HepG2 (cell line): ENCODE results near the gene CYRIA. TPM values are rescaled to one million over a fixed set of nuclear protein-coding genes. Genes with fewer than 3 reads are reported as not detected.

ENCODE experiments used
- ATAC-seq: fragments of 200-7000 bp; cut with Tn5 transposase; 3 replicates; pipeline ENCODE4 v1.9.1; 2020; ENCODE audit warnings: mild to moderate bottlenecking, moderate library complexity
- BruUV-seq: library from RNA; stranded (reverse); fragments of 400-500 nt; replicated peaks from 2 replicates; lab custom pipeline; 2021; lab: Mats Ljungman, UMichigan
- CTCF ChIA-PET: fragments of 300-600 bp; formaldehyde crosslinking; extraction: SDS; loops from one replicate; lab custom pipeline; 2021; ENCODE audit warnings: low total read pairs, inconsistent platforms, low intra/inter-chr PET ratio; lab: Yijun Ruan, JAX
- POLR2A ChIA-PET: fragments of 350-600 bp; sonication (Branson Sonifier 250); formaldehyde crosslinking; loops from one replicate; lab custom pipeline; 2020; ENCODE audit warnings: antibody characterized with exemption, inconsistent platforms; lab: Yijun Ruan, JAX
- DNase-seq: peaks from one replicate; pipeline ENCODE4 v3.0.0-alpha.2; 2015; ENCODE audit warnings: low spot score
- FAIRE-seq: peaks from 3 replicates; lab custom pipeline; 2011; peaks lifted over from hg19 to GRCh38; lab: Jason Lieb, UNC
- H2AFZ ChIP-seq: one replicate; pipeline ENCODE4 v1.6.1; 2011; ENCODE audit warnings: low read length, inconsistent platforms
- H3K27ac ChIP-seq: fragments of 300-600 bp; 3 replicates; pipeline ENCODE4 v1.8.0; 2011; ENCODE audit warnings: mixed run types, mild to moderate bottlenecking, mixed read lengths, low read length, inconsistent platforms; ENCODE audit not compliant: insufficient read depth; ENCODE audit errors: extremely low read length
- H3K27me3 ChIP-seq, 2 experiments: fragments of 200-600 bp in 1 of 2; 2 replicates in 1 of 2; 3 replicates in 1 of 2; pipeline versions ENCODE4 v1.6.0 to v1.8.0; 2011; ENCODE audit warnings: low read length in 2 of 2, mild to moderate bottlenecking in 2 of 2, moderate library complexity in 2 of 2, inconsistent platforms in 1 of 2; ENCODE audit not compliant: insufficient read depth in 2 of 2, control insufficient read depth in 1 of 2
- H3K36me3 ChIP-seq, 2 experiments: fragments of 200-600 bp in 1 of 2; replicated peaks in 1 of 2; 2 replicates in 1 of 2; 3 replicates in 1 of 2; pipeline versions ENCODE4 v1.5.1 to v1.8.0; 2011; ENCODE audit warnings: low read length in 2 of 2, inconsistent platforms in 1 of 2; ENCODE audit not compliant: insufficient read depth in 2 of 2, control insufficient read depth in 1 of 2
- H3K4me1 ChIP-seq: 2 replicates; pipeline ENCODE4 v1.5.1; 2012; ENCODE audit warnings: low read length, inconsistent platforms; ENCODE audit not compliant: insufficient read depth
- H3K4me2 ChIP-seq: 2 replicates; pipeline ENCODE4 v1.6.0; 2011; ENCODE audit warnings: low read depth, low read length, inconsistent platforms
- H3K4me3 ChIP-seq, 3 experiments: fragments of 200-600 bp in 1 of 3; sonication (generic), shearing (Covaris generic) in 1 of 3; replicated peaks in 1 of 3; 2 replicates each; pipeline ENCODE4 v1.5.1; 2011 to 2016; ENCODE audit warnings: low read length in 3 of 3, inconsistent platforms in 2 of 3, low read depth in 2 of 3, mild to moderate bottlenecking in 2 of 3, control low read depth in 1 of 3, mixed read lengths in 1 of 3; ENCODE audit not compliant: insufficient read depth in 1 of 3
- H3K79me2 ChIP-seq: one replicate; pipeline ENCODE4 v1.6.1; 2011; ENCODE audit warnings: low read length, inconsistent platforms; ENCODE audit not compliant: insufficient read depth
- H3K9ac ChIP-seq: 2 replicates; pipeline ENCODE4 v1.6.0; 2011; ENCODE audit warnings: mild to moderate bottlenecking, low read depth, low read length, inconsistent platforms; ENCODE audit not compliant: insufficient read depth
- H3K9me3 ChIP-seq: 2 replicates; pipeline ENCODE4 v1.5.1; 2012; ENCODE audit warnings: mild to moderate bottlenecking, low read length
- H4K20me1 ChIP-seq: 2 replicates; pipeline ENCODE4 v1.6.0; 2011; ENCODE audit warnings: inconsistent platforms, mild to moderate bottlenecking, low read length, moderate library complexity; ENCODE audit not compliant: insufficient read depth
- BHLHE40 ChIP-seq: IDR thresholded peaks from 2 replicates; pipeline ENCODE4 v1.6.1; 2011; ENCODE audit warnings: low read length, improper control_type of control experiment
- CHCHD3 ChIP-seq: sonication (generic); formaldehyde crosslinking; IDR thresholded peaks from 2 replicates; pipeline ENCODE4 v1.8.0; 2022; ENCODE audit warnings: mild to moderate bottlenecking, missing genetic modification reagents, moderate library complexity
- ERF ChIP-seq: IDR thresholded peaks from 2 replicates; pipeline ENCODE4 v1.6.1; 2018; ENCODE audit warnings: missing biosample characterization, missing genetic modification reagents
- NFIC ChIP-seq: IDR thresholded peaks from 2 replicates; pipeline ENCODE4 v1.6.1; 2012; ENCODE audit warnings: mild to moderate bottlenecking, low read length, inconsistent platforms
- POGK ChIP-seq: sonication (generic); formaldehyde crosslinking; conservative IDR thresholded peaks from 2 replicates; pipeline ENCODE4 v1.8.0; 2022; ENCODE audit warnings: mild to moderate bottlenecking, moderate library complexity, missing genetic modification reagents
- RFX3 ChIP-seq: IDR thresholded peaks from 2 replicates; pipeline ENCODE4 v1.6.1; 2016; ENCODE audit warnings: missing biosample characterization, missing genetic modification reagents
- SOX13 ChIP-seq, 3 experiments: fragments of 450-650 bp in 1 of 3; sonication (generic) in 1 of 3; formaldehyde crosslinking in 1 of 3; IDR thresholded peaks in 2 of 3; conservative IDR thresholded peaks in 1 of 3; 2 replicates each; pipeline versions ENCODE4 v1.5.0 to v1.6.1; 2016 to 2020; ENCODE audit warnings: antibody characterized with exemption in 1 of 3, mild to moderate bottlenecking in 1 of 3, missing compliant biosample characterization in 1 of 3, missing genetic modification reagents in 1 of 3, moderate library complexity in 1 of 3
- SOX6 ChIP-seq, 2 experiments: fragments of 450-650 bp in 1 of 2; sonication (generic) in 1 of 2; formaldehyde crosslinking in 1 of 2; IDR thresholded peaks; 2 replicates each; pipeline versions ENCODE4 v1.4.0 to v1.6.1; 2017 to 2020; ENCODE audit warnings: antibody characterized with exemption in 1 of 2, mild to moderate bottlenecking in 1 of 2, missing genetic modification reagents in 1 of 2
- ZBTB38 ChIP-seq: sonication (generic); formaldehyde crosslinking; IDR thresholded peaks from 2 replicates; pipeline ENCODE4 v1.5.1; 2020; ENCODE audit warnings: mild to moderate bottlenecking, missing genetic modification reagents
- ZNF251 ChIP-seq: sonication (generic); formaldehyde crosslinking; IDR thresholded peaks from 2 replicates; pipeline ENCODE4 v1.9.0; 2021; ENCODE audit warnings: mild to moderate bottlenecking, missing genetic modification reagents
- ZNF292 ChIP-seq: sonication (generic); formaldehyde crosslinking; IDR thresholded peaks from 2 replicates; pipeline ENCODE4 v1.8.1; 2022; ENCODE audit warnings: mild to moderate bottlenecking, low read depth, missing genetic modification reagents, borderline replicate concordance
- ZNF414 ChIP-seq: sonication (generic); formaldehyde crosslinking; IDR thresholded peaks from 2 replicates; pipeline ENCODE4 v1.5.0; 2020; ENCODE audit warnings: missing genetic modification reagents
- ZNF724P ChIP-seq: sonication (generic); formaldehyde crosslinking; IDR thresholded peaks from 2 replicates; pipeline ENCODE4 v1.8.0; 2022; ENCODE audit warnings: missing genetic modification reagents, borderline replicate concordance
- ZNF775 ChIP-seq: sonication (generic); formaldehyde crosslinking; IDR thresholded peaks from 2 replicates; pipeline ENCODE4 v1.4.0; 2020; ENCODE audit warnings: missing genetic modification reagents, mild to moderate bottlenecking, moderate library complexity, borderline replicate concordance
- ZNF891 ChIP-seq: sonication (generic); formaldehyde crosslinking; IDR thresholded peaks from 2 replicates; pipeline ENCODE4 v1.5.0; 2020; ENCODE audit warnings: mild to moderate bottlenecking, missing genetic modification reagents
- WGBS: methylation state at CpG from one replicate; pipeline ENCODE4 v1.1.6; 2017; ENCODE audit warnings: low lambda C conversion rate; 5-methylcytosine and 5-hydroxymethylcytosine counted together
- in situ Hi-C: cut with HindIII; loops from 2 replicates; pipeline ENCODE4 v1.10.0; 2017; ENCODE audit warnings: low pct_unique_long_range_greater_than_20kb; ENCODE audit not compliant: extremely low pct_ligation_motif_present
- intact Hi-C: fragments of 100-400 bp; cut with micrococcal nuclease; formaldehyde crosslinking; loops from one replicate; pipeline ENCODE4 v1.10.0; 2022; ENCODE audit not compliant: unreplicated experiment
- polyA plus RNA-seq, 8 experiments: library from polyadenylated mRNA; depleted of rRNA in 3 of 8; stranded (reverse) in 7 of 8; unstranded in 1 of 8; fragments of >200 nt; fragmentation: Illumina TruSeq in 4 of 8; extraction: Trizol in 4 of 8; gene quantifications; 2 replicates each; pipeline versions ENCODE4 v1.2.1 to v1.2.3, GENCODE V29; 2011 to 2016; ENCODE audit warnings: low read depth in 4 of 8, missing spikeins in 1 of 8, mixed read lengths in 1 of 8; ENCODE audit not compliant: insufficient read depth in 1 of 8
- total RNA-seq, 5 experiments: library from RNA; depleted of rRNA; stranded (reverse); fragments of >200 nt; fragmentation: Illumina TruSeq; extraction: Trizol; gene quantifications; 2 replicates each; pipeline ENCODE4 v1.2.3, GENCODE V29; 2016; ENCODE audit warnings: low read depth in 1 of 5
- TF ChIP-seq, protein P1 (sequence below): sonication (generic); formaldehyde crosslinking; conservative IDR thresholded peaks from 2 replicates; pipeline ENCODE4 v1.4.0; 2020; ENCODE audit warnings: missing genetic modification reagents
- TF ChIP-seq, protein P2 (sequence below): sonication (generic); formaldehyde crosslinking; IDR thresholded peaks from 2 replicates; pipeline ENCODE4 v1.8.1; 2023; ENCODE audit warnings: missing genetic modification reagents, mild to moderate bottlenecking, borderline replicate concordance

Gene CYRIA
- total and polyA plus RNA-seq, 2 of the 13 experiments (the other 11 are each of a cell fraction or from before 2014, with no cell fraction given) = 0.09 TPM; not detected in 1

GRCh38 chr2:16645088-16645487 lies 20.5 kb downstream of the CYRIA start (continued):
- TF ChIP-seq, protein P1, sequence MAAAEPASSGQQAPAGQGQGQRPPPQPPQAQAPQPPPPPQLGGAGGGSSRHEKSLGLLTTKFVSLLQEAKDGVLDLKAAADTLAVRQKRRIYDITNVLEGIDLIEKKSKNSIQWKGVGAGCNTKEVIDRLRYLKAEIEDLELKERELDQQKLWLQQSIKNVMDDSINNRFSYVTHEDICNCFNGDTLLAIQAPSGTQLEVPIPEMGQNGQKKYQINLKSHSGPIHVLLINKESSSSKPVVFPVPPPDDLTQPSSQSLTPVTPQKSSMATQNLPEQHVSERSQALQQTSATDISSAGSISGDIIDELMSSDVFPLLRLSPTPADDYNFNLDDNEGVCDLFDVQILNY = no peak

GRCh38 chr2:16644221-16644925 lies 21.3 kb downstream of the CYRIA start:
- Histone ChIP-seq H2AFZ (no peak overlapping the region), H4K20me1 (no peaks in the 10 kb centered on the region), H3K9me3 (no peaks in the 10 kb centered on the region), H3K27ac (no peak overlapping the region), H3K4me3 (no peak overlapping the region), H3K4me1 (no peaks in the 10 kb centered on the region), H3K4me2 (no peak overlapping the region), H3K79me2 (no peaks in the 10 kb centered on the region), H3K9ac (no peak overlapping the region), H3K36me3 (no peaks in the 10 kb centered on the region), H3K27me3 (no peaks in the 10 kb centered on the region)
- TF ChIP-seq NFIC (no peak), CHCHD3 (no peak), ERF (CRISPR knock-in tag) (no peak), SOX13 (IDR thresholded peaks at IDR 0.05) (no peak), SOX13 (CRISPR knock-in tag; conservative IDR thresholded peaks at IDR 0.05 in 1 of 2, IDR thresholded peaks at IDR 0.05 in 1 of 2) (no peak), ZNF414 (no peak), ZNF775 (CRISPR knock-in tag) (no peak), POGK (CRISPR knock-in tag) (no peak), RFX3 (CRISPR knock-in tag) (no peak), ZBTB38 (CRISPR knock-in tag) (no peak), SOX6 (IDR thresholded peaks at IDR 0.05) (no peak), SOX6 (CRISPR knock-in tag; IDR thresholded peaks at IDR 0.05) (no peak), ZNF292 (no peak), ZNF251 (CRISPR knock-in tag) (no peak), ZNF724P (CRISPR knock-in tag) (no peak), BHLHE40 (no peak), ZNF891 (no peak)
- TF ChIP-seq, protein P2, sequence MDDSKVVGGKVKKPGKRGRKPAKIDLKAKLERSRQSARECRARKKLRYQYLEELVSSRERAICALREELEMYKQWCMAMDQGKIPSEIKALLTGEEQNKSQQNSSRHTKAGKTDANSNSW (CRISPR knock-in tag) = no peak
- no TSS peak for BruUV-seq
- no peak for ATAC-seq
- no peak for FAIRE-seq
- WGBS = 70% methylated on average over 6 of the region's 6 CpGs
- intact Hi-C loops (no loop called here), in situ Hi-C loops (no loop called here)
- POLR2A ChIA-PET = no interaction called here
- CTCF ChIA-PET = no interaction called here
- no peak for DNase-seq
